ENCODE measurements around the gene NPM3. TPM values are rescaled to one million over a fixed set of nuclear protein-coding genes. Genes with fewer than 3 reads are reported as not detected.

NPM3 gene, protein sequence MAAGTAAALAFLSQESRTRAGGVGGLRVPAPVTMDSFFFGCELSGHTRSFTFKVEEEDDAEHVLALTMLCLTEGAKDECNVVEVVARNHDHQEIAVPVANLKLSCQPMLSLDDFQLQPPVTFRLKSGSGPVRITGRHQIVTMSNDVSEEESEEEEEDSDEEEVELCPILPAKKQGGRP
- total RNA-seq (10 to 100 TPM in 1 of 4 donors, 1 to 10 TPM in 3; 5.0 to 10.7 (median 7.4) TPM), polyA plus RNA-seq (5.8 TPM)
- long read RNA-seq, donor 1, partial matches to known transcripts: 0 of 1 reads
- long read RNA-seq, donor 1, other reads (novel, unspliced or antisense): 0 of 1 reads
- long read RNA-seq, donor 2, partial matches to known transcripts: 0 of 1 reads
- long read RNA-seq, donor 2, other reads (novel, unspliced or antisense): 0 of 1 reads
- long read RNA-seq, donor 3: 0 reads
- long read RNA-seq, donor 4, partial matches to known transcripts: 0 of 1 reads
- long read RNA-seq, donor 4, other reads (novel, unspliced or antisense): 0 of 1 reads

DNA sequence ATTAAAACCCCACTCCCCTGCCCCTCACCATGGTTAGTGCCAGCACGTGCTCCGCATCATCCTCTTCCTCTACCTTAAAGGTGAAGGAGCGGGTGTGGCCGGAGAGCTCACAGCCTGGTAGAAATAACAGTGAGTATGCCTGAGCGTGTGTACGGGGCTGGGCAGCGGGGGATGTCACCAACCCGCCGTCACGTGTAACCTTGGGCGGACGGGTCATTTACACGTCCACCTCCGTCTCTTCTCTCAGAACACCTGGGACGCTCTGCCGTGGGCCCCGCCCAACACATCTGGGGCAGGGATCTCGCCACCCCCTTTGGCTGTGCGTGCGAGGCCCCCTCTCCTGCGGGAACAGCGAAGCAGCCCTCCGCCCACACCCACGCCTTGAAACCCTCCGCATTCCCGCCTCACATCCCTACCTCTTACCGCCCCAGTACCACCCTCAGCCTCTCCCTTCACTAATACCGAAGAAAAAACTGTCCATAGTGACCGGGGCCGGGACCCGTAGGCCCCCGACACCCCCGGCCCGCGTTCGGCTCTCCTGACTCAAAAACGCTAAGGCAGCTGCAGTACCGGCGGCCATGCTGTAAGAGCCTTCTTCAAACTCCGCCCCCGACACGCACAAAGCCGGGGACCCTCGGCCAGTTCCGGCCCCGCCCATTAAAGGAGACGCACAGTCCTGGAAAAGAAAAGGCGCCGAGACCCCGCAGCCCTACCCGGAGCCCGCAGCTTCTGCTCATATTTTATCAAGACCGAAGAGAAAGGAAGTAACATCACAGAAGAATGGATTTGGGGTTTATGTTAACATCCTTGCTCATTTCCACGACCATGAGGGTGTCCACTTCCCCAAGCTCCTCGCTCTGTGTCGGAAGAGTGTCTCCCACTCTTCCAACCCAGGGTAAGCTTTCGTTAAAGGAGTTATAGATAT is at the start of gene NPM3:
TSS of gene NPM3 (minus strand) at position 636 of the 925 bp plus-strand sequence. CDS start at position 580, 56 bp downstream.
- intact Hi-C loops (cut with DNase I): loop anchor here in 3 of 4 donors (5.0 kb wide), 2 partner anchors 176 to 181 kb away; no protein-coding TSS in a partner anchor
- ATAC-seq: peak; percentile 75 to 77

DNA sequence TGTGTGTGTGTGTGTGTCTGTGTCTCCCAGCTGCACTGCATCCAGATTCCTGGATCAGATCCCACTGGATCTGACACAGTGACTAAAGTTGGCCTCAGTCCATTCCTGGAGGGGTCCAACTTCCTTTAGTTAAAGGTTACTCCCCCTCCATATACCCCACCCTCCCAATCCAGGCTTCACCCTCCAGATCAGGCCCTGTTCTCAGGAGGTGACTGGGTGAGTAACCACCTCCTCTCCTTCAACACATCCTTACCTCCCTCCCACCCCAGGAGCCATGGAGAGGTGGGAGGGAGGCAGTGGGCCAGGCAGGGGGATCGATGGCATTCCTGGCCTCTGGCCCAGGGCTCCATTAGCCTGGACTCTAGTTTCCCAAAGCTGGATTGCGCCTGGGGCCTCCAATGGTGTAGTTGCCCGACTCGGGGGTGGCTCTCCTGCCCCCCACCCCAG is 49.1 kb upstream of the NPM3 start:
- WGBS: 63% methylated on average over 4 of the region's 4 CpGs
- no peak overlapping the region for H3K27ac ChIP-seq (ENCODE audit: low read length)
- H3K27me3 ChIP-seq (ENCODE audit: control insufficient read depth, insufficient read depth): no peaks in the 10 kb centered on the region
- no peaks in the 10 kb centered on the region for H3K9me3 ChIP-seq (ENCODE audit: control insufficient read depth, low read length)
- no peak for DNase-seq
- intact Hi-C loops (cut with DNase I): no loop called here
- no peak overlapping the region for H3K4me3 ChIP-seq (ENCODE audit: low read length)
- no peak for ATAC-seq
- H3K4me1 ChIP-seq (ENCODE audit: control insufficient read depth, insufficient read depth, low read length): peaks cover 9% of the 10 kb centered on the region

More for the DNA sequence above, at the start of gene NPM3:
- Histone ChIP-seq H3K9me3 (ENCODE audit: control insufficient read depth, low read length) (no peaks in the 10 kb centered on the region), H3K4me1 (ENCODE audit: control insufficient read depth, insufficient read depth, low read length) (peaks cover 3% of the 10 kb centered on the region), H3K4me3 (ENCODE audit: low read length) (peak within 1 kb of the TSS; percentile 37), H3K27me3 (ENCODE audit: control insufficient read depth, insufficient read depth) (no peaks in the 10 kb centered on the region), H3K27ac (ENCODE audit: low read length) (no peak within 1 kb of the TSS)
- DNase-seq: peak; percentile 84 to 93 (median 91)
- under 1% methylated on average over 57 of the region's 57 CpGs for WGBS

DNA sequence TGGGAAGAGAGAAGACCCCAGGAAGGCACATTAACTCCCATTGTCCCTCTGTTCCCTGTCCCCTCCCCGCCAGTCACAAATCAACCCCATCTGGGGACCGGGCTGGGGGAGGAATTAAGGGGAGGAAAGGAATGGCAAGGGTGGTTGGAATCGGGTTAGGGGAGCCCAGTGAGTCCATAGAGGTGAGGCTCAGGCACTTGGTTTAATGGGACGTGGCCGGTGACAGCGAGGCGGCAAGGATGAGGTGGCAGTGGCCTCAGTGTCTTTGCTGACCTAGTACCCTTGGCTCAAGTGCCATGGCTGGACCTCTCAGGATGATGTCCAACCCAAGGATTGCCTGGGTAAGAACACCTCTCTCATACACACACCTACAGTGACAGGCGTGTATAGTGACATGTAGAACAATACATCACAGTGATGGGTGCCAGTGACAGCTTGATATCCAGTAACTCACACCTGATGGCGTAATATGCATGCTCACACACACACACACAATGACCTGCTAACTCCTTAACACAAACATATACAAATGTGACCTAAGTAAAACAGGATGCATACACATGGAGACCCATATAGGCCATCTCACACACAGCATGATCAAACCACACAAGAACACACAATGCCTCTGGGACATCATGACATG is 48.0 kb upstream of the NPM3 start:
- Histone ChIP-seq H3K27ac (ENCODE audit: low read length) (peak overlapping the region; percentile 18), H3K4me3 (ENCODE audit: low read length) (peak overlapping the region; percentile 2), H3K9me3 (ENCODE audit: control insufficient read depth, low read length) (no peaks in the 10 kb centered on the region), H3K4me1 (ENCODE audit: control insufficient read depth, insufficient read depth, low read length) (peaks cover 9% of the 10 kb centered on the region), H3K27me3 (ENCODE audit: control insufficient read depth, insufficient read depth) (no peaks in the 10 kb centered on the region)
- intact Hi-C loops (cut with DNase I): no loop called here
- ATAC-seq (no peak), DNase-seq (no peak)
- 56% methylated on average over 9 of the region's 9 CpGs for WGBS

DNA sequence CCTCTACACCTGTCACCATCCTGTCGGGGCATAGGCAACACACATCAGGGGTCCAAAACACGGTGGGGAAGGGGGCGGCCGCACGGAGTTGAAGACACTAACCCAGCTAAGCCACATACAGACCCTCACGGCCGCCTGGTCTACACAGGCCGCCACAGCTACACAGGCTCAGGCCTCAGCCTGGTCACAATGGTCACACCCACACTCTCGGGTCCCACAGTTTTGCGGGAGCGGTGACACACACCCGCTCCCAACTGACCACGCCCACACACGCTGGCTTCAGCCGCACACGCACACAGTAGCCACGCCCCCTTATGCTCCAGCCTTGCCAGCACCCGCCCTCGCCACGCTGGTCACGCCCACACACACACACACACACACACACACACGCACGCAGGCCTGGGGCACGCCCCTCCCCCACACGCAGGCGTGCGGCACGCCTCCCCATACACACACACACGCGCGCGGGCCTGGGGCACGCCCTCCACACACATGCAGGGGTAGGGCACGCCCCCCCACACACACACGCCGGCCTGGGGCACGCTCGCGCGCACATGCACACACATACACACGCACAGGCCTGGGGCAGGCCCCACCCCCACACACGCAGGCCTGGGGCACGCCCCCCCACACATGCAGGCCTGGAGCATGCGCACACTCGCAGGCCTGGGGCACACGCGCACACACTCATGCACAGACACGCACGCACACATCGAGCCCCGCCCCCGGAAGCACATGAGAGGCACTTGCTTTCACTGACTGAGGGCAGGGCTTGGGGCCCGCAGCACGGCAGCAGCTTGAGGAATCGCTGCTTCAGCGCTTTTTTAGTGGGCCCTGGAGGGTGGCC is 47.3 kb upstream of the NPM3 start:
- Histone ChIP-seq H3K4me1 (ENCODE audit: control insufficient read depth, insufficient read depth, low read length) (peaks cover 9% of the 10 kb centered on the region), H3K27me3 (ENCODE audit: control insufficient read depth, insufficient read depth) (no peaks in the 10 kb centered on the region), H3K4me3 (ENCODE audit: low read length) (peak overlapping the region; percentile 8), H3K9me3 (ENCODE audit: control insufficient read depth, low read length) (no peaks in the 10 kb centered on the region), H3K27ac (ENCODE audit: low read length) (peak overlapping the region; percentile 18)
- intact Hi-C loops (cut with DNase I): no loop called here
- peak; percentile 85 to 88 for ATAC-seq
- peak; percentile 91 to 96 (median 95) for DNase-seq
- WGBS: 3% methylated on average over 56 of the region's 56 CpGs

DNA sequence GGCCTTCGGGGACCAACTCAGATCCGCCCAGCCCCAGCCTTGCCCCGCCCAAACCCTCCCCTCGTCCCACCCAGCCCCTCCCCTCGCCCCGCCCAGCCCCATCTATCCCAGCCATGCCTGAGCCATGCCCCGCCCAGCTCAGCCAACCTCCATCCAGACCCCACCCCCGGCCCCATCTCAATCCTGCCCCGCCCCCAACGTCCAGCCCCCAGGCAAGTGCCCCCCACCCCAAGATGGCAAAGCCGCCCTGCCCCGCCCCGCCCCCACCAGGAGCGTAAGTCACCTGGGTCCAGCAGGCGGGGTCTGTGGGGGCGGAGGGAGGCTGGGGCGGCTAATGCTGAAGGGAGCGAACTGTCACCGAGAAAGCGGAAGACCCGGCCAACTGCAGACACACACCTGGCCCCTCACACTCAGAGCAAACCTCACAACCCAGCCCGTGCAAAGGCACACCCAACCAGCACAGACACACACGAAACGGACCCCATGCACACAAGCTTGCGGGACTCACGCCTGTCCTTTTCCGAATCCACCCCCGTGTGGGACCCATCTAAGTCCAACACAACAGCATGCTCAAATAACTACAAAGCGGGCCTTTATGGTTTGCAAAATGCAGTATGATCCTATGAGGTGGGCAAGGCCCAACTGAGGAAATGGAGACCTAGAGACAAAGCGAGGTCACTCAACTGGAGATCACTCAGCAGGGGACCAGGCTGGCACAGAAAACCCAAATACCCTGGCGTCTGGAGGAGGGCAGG is 46.5 kb upstream of the NPM3 start:
- H3K9me3 ChIP-seq (ENCODE audit: control insufficient read depth, low read length): no peaks in the 10 kb centered on the region
- no peak overlapping the region for H3K4me3 ChIP-seq (ENCODE audit: low read length)
- WGBS: 23% methylated on average over 31 of the region's 31 CpGs
- H3K27me3 ChIP-seq (ENCODE audit: control insufficient read depth, insufficient read depth): no peaks in the 10 kb centered on the region
- DNase-seq: peak; percentile 54 to 81 (median 79)
- no peak overlapping the region for H3K27ac ChIP-seq (ENCODE audit: low read length)
- ATAC-seq: peak in 1 of 2 donors; percentile 4
- peaks cover 9% of the 10 kb centered on the region for H3K4me1 ChIP-seq (ENCODE audit: control insufficient read depth, insufficient read depth, low read length)
- intact Hi-C loops (cut with DNase I): no loop called here

DNA sequence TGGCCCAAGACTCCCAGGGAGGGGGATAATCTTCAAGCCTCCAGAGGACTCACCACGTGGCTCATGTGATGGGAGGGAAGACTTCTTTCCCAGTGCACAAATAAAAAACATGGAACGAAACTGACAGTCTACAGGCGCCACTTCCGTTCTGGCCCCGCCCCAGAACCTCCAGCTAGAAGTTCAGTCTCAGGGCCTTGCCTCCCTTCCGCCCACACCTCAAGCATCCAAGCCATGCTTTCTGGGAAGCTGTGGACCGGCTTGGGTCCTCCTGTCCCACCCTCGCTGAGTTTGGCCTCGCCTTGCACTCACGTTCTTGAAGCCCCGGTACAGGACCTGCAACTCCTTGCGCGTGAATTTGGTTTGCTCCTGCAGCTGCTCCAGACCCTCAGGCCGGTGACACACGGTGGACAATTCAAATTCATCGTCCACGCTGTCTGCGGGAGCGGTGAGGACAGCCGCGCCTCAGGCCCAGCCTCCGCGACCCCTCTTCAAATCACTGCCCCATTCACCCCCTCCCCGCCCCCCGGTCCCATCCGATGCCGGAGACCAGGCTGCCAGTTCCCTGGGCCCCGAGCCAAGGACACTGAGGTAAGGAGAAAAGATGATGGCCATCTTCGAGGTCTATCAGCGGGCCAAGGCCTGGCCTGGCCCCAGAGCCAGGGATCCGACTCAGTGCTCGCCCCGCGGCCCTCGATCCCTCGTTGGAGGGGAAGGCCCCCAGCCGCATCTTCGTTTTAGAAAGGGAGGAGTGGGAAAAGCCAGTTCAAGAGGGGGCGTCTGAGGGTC is 45.7 kb upstream of the NPM3 start:
- 58% methylated on average over 39 of the region's 39 CpGs for WGBS
- H3K9me3 ChIP-seq (ENCODE audit: control insufficient read depth, low read length): no peaks in the 10 kb centered on the region
- no peaks in the 10 kb centered on the region for H3K27me3 ChIP-seq (ENCODE audit: control insufficient read depth, insufficient read depth)
- DNase-seq: peak; percentile 42 to 76 (median 75)
- no peak overlapping the region for H3K27ac ChIP-seq (ENCODE audit: low read length)
- no peak for ATAC-seq
- H3K4me3 ChIP-seq (ENCODE audit: low read length): no peak overlapping the region
- H3K4me1 ChIP-seq (ENCODE audit: control insufficient read depth, insufficient read depth, low read length): peaks cover 9% of the 10 kb centered on the region
- intact Hi-C loops (cut with DNase I): no loop called here

DNA sequence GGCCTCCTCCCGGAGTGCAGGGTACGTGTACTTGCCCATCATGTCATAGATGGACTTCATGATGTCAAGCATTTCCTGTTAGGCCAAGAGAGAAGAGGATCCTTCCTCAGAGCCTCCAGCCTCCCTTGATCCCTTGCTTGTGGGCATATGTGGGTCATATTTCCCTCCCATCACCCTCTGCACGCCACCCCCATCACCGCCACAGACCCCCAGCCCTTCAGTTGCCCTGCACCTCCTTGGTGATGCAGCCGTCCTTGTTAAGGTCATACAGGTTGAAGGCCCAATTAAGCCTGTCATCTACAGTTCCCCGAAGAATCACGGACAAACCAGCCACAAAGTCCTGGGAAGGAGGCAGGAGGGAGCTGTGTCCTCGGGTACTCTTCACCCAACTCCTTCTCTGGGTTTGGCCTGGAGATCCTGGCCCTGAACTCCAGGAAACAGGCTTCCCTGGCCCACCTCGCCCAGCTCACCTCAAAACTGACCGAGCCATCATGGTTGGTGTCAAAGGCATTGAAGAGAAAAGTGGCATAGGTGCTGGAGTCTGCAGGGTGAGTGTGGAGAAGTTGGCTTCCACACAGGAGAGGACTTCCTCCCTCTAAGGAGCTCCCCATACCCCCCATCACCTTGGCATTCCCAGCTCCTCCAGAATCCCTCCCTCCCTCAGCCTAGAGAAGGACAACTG is 44.8 kb upstream of the NPM3 start:
- ATAC-seq: no peak

DNA sequence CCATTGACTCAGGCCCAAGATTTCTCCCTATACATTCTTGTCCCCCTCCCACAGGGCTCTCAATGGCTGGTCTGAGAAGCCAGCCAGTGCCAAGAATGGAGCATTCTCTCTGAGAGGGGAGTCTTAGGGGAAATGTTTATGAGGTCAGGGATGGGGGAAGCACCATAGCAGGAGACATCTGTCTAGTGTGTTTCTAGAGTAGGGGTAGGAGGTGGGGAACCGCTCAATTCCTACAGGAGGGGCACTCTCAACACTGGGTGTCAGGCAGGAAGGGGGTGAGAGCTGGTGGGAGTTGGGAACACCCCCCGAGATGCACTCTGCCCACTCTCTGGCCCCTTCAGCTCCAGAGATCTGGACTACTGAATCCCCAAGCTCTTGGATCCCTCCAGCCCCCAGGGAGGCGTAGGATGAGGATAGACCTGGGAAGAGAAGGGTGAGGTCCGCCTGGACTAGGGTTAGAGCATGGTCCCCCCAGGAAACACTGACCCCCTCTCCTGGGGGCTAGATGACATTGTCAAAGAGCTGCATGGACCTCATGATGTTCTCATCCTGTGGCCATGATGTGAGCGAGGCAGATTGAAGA is 43.7 kb upstream of the NPM3 start:
- Histone ChIP-seq H3K9me3 (ENCODE audit: control insufficient read depth, low read length) (no peaks in the 10 kb centered on the region), H3K4me3 (ENCODE audit: low read length) (no peak overlapping the region), H3K27ac (ENCODE audit: low read length) (no peak overlapping the region), H3K4me1 (ENCODE audit: control insufficient read depth, insufficient read depth, low read length) (peaks cover 7% of the 10 kb centered on the region), H3K27me3 (ENCODE audit: control insufficient read depth, insufficient read depth) (no peaks in the 10 kb centered on the region)
- 94% methylated on average over 5 of the region's 5 CpGs for WGBS
- intact Hi-C loops (cut with DNase I): no loop called here
- DNase-seq (no peak), ATAC-seq (no peak)

More for the DNA sequence above, 44.8 kb upstream of the NPM3 start:
- H3K27me3 ChIP-seq (ENCODE audit: control insufficient read depth, insufficient read depth): no peaks in the 10 kb centered on the region
- no peak for DNase-seq
- peaks cover 8% of the 10 kb centered on the region for H3K4me1 ChIP-seq (ENCODE audit: control insufficient read depth, insufficient read depth, low read length)
- WGBS: 93% methylated on average over 10 of the region's 10 CpGs
- no peak overlapping the region for H3K27ac ChIP-seq (ENCODE audit: low read length)
- no peaks in the 10 kb centered on the region for H3K9me3 ChIP-seq (ENCODE audit: control insufficient read depth, low read length)
- no peak overlapping the region for H3K4me3 ChIP-seq (ENCODE audit: low read length)
- intact Hi-C loops (cut with DNase I): no loop called here
